ENCODE measurements around the gene PSMD1.

DNA sequence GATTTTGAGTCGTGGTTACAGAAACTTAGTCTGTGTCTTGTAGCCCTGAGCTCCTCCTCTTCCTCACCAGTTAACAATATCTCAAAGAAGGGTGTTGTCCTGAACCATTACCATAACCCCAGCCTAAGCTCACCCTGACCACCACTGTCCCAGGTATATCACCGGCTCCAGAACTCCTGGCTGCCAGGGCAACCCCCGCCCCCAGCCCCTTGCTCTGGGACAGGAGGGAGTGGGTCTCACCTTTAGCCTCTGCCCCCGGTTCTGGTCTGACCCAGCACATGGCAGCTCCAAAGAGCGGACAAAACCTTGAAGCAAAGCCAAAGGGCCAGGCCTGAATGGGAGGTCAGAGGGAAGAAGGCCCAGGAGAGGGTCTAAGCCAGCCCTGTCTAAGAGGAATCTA lies 5.6 kb upstream of the PSMD1 start:
- TF ChIP-seq GATA2 (IDR thresholded peaks at IDR 0.05; ENCODE audit: low read depth, low read length) (no peak), GATA3 (IDR thresholded peaks at IDR 0.05; ENCODE audit: low read depth, low read length) (no peak)

All from SH-SY5Y (cell line).